Lung (tissue), 12 donors: ENCODE results near the gene NBAS. TPM values are rescaled to one million over a fixed set of nuclear protein-coding genes. Genes with fewer than 3 reads are reported as not detected.

Experiments used
- ATAC-seq: fragments of 200-7000 bp; cut with Tn5 transposase; one replicate; pipeline ENCODE4 v1.9.1; 2020; ENCODE audit warnings: moderate number of reproducible peaks; ENCODE audit not compliant: insufficient read depth, low FRiP score
- DNase-seq, 3 donors: peaks; one replicate each; pipeline ENCODE4 v3.0.0-alpha.2; 2013 to 2017
- H3K27ac ChIP-seq, 2 donors: one replicate each; pipeline ENCODE4 v1.5.1; 2013; ENCODE audit warnings: mild to moderate bottlenecking in 2 of 2, moderate library complexity in 2 of 2, control low read depth in 1 of 2, inconsistent platforms in 1 of 2, low read depth in 1 of 2, low read length in 1 of 2
- H3K27me3 ChIP-seq, 3 donors: one replicate each; pipeline ENCODE4 v1.5.1; 2013; ENCODE audit warnings: low read length in 2 of 3; ENCODE audit not compliant: control insufficient read depth in 3 of 3, insufficient read depth in 3 of 3
- H3K36me3 ChIP-seq, 4 donors: one replicate each; pipeline ENCODE4 v1.5.1; 2013; ENCODE audit warnings: low read length in 4 of 4, mild to moderate bottlenecking in 1 of 4, moderate library complexity in 1 of 4; ENCODE audit not compliant: control insufficient read depth in 4 of 4, insufficient read depth in 4 of 4
- H3K4me1 ChIP-seq, 5 donors: one replicate each; pipeline ENCODE4 v1.5.1; 2013; ENCODE audit warnings: low read length in 5 of 5, mild to moderate bottlenecking in 2 of 5, moderate library complexity in 1 of 5; ENCODE audit not compliant: control insufficient read depth in 5 of 5, insufficient read depth in 5 of 5
- H3K4me3 ChIP-seq: one replicate; pipeline ENCODE4 v1.5.1; 2013; ENCODE audit warnings: mild to moderate bottlenecking, control low read depth, moderate library complexity
- H3K9ac ChIP-seq, 2 donors: one replicate each; pipeline ENCODE4 v1.5.1; 2013; ENCODE audit warnings: low read length in 2 of 2, control low read depth in 1 of 2; ENCODE audit not compliant: insufficient read depth in 1 of 2
- H3K9me3 ChIP-seq, 4 donors: one replicate each; pipeline ENCODE4 v1.5.1; 2013; ENCODE audit warnings: low read length in 3 of 4, mild to moderate bottlenecking in 1 of 4, moderate library complexity in 1 of 4; ENCODE audit not compliant: control insufficient read depth in 4 of 4, insufficient read depth in 3 of 4
- WGBS, 2 donors: extraction: QIAGEN DNeasy Blood & Tissue Kit; methylation state at CpG; one replicate each; pipeline ENCODE4 v1.1.7; 2013; 5-methylcytosine and 5-hydroxymethylcytosine counted together
- polyA plus RNA-seq, 2 donors: library from polyadenylated mRNA; stranded (reverse); fragments of 200-250 nt; gene quantifications; one replicate each; pipeline ENCODE4 v1.2.1, GENCODE V29; 2013
- total RNA-seq, 2 donors: library from RNA; depleted of rRNA in 1 of 2; stranded (reverse); fragments of >200 nt in 1 of 2; gene quantifications; one replicate each; pipeline ENCODE4 v1.2.1, GENCODE V29; 2014 to 2021
- TF ChIP-seq, protein P1 (sequence below): IDR thresholded peaks from 2 replicates; pipeline ENCODE4 v1.5.1; 2012; ENCODE audit warnings: mild to moderate bottlenecking; ENCODE audit errors: control extremely low read depth, extremely low read depth
- donor health status: control.
- donor health status: control.
- donor health status: Bipolar disorder and iron deficiency.
- donor health status: healthy.
- donor health status: DM: yes; HTN: yes; CAD: no.

The NBAS gene
- total and polyA plus RNA-seq, 4 donors, result 15.6 to 61.3 (median 35.4) TPM

DNA sequence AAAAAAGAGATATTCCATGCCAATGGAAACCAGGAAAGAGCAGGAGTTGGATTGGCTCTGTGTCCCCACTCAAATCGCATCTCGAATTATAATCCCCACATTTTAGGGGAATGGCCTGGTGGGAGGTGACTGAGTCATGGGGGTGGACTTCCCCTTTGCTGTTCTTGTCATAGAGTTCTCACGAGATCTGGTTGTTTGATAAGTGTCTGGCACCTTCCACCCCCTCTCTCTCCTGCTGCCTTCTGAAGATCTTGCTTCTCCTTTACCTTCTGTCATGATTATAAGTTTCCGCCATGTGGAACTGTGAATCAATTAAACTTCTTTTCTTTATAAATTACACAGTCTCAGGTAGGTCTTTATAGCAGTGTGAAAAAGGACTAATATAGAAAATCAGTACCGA is 355.6 kb downstream of the NBAS start:
- 91 to 92% methylated on average over 5 of the region's 5 CpGs for WGBS, 2 donors
- H3K27ac ChIP-seq, result no peak overlapping the region
- ATAC-seq, result no peak
- TF ChIP-seq, protein P1, sequence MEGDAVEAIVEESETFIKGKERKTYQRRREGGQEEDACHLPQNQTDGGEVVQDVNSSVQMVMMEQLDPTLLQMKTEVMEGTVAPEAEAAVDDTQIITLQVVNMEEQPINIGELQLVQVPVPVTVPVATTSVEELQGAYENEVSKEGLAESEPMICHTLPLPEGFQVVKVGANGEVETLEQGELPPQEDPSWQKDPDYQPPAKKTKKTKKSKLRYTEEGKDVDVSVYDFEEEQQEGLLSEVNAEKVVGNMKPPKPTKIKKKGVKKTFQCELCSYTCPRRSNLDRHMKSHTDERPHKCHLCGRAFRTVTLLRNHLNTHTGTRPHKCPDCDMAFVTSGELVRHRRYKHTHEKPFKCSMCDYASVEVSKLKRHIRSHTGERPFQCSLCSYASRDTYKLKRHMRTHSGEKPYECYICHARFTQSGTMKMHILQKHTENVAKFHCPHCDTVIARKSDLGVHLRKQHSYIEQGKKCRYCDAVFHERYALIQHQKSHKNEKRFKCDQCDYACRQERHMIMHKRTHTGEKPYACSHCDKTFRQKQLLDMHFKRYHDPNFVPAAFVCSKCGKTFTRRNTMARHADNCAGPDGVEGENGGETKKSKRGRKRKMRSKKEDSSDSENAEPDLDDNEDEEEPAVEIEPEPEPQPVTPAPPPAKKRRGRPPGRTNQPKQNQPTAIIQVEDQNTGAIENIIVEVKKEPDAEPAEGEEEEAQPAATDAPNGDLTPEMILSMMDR, result no peak
- H3K9me3 ChIP-seq, result no peaks in the 10 kb centered on the region
- H3K27me3 ChIP-seq, result no peaks in the 10 kb centered on the region
- H3K9ac ChIP-seq, result no peak overlapping the region
- H3K4me3 ChIP-seq, result no peak overlapping the region
- H3K36me3 ChIP-seq, result peaks cover 0 to 4% (median 1%) of the 10 kb centered on the region in 4 donors
- no peak for DNase-seq
- H3K4me1 ChIP-seq, result no peaks in the 10 kb centered on the region

DNA sequence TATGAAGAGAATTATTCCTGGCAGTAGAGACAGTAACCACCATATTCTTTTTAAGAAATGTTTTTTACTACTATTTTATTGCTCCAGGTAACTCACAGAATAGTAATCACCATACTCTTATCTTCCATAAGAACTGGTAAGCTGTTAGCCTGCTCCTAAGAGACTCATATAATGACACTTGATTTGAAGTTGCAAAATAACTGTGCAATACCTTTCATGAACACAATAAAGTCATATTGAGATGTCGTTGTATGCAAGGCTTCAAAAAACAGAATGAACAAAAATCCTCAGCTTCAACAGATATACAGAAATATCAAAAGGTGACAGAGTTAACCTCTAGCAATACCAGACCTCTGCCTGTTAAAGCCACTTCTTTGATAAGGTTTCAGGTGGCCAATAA is 360.1 kb downstream of the NBAS start:
- ATAC-seq (no peak), DNase-seq (no peak)
- WGBS, 2 donors, result 79 to 83% methylated on average over 1 of the region's 1 CpG
- Histone ChIP-seq H3K27ac (no peak overlapping the region), H3K36me3 (peaks cover 0 to 3% (median 0%) of the 10 kb centered on the region in 4 donors), H3K27me3 (no peaks in the 10 kb centered on the region), H3K4me3 (no peak overlapping the region), H3K4me1 (no peaks in the 10 kb centered on the region), H3K9me3 (no peaks in the 10 kb centered on the region), H3K9ac (no peak overlapping the region)
- TF ChIP-seq, protein P1, result no peak

DNA sequence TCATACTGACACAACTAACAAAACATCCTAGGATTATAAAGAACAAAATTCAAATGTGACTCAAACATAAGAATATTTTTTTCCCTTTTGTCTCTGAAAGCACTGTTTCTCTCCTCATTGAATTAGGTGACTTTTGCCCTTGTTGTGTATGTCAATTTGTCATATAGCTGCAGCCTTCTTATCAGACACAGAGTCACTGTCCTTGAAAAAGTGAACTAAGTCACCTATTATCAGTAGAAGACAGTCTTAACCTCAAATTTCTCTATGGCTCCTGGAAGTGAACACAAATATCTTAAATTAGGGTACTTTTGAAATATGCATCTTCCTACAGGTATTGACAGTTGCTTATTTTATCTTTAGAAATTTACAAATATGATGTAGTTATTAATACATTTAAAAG is 360.6 kb downstream of the NBAS start:
- Histone ChIP-seq H3K4me1 (peaks cover 0 to 2% (median 0%) of the 10 kb centered on the region in 5 donors), H3K9ac (no peak overlapping the region), H3K4me3 (no peak overlapping the region), H3K9me3 (no peaks in the 10 kb centered on the region), H3K27me3 (no peaks in the 10 kb centered on the region), H3K27ac (no peak overlapping the region), H3K36me3 (peaks cover 0 to 3% (median 0%) of the 10 kb centered on the region in 4 donors)
- TF ChIP-seq, protein P1, result no peak
- DNase-seq (no peak), ATAC-seq (no peak)

DNA sequence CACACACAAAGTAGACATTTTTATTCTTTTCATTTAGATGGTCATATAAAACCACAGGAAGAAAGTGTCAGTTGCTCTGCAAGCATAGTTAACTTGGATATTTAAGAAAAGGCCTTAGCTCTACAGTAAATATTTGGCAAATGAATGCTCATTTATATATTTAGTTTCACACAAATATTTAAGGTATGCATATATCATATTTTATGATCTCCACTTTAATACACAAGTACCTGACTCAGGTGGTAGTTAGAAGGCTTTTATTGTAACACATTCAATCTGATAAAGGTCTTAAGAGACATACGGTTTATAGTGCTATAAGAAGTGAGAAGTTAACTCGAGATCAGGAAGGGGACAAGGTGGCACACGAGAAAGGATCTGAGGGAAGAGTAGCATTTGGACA is 363.1 kb downstream of the NBAS start:
- TF ChIP-seq, protein P1, result no peak
- no peak overlapping the region for H3K27ac ChIP-seq
- ATAC-seq (no peak), DNase-seq (no peak)
- H3K4me1 ChIP-seq, result peaks cover 0 to 4% (median 0%) of the 10 kb centered on the region in 5 donors
- H3K36me3 ChIP-seq, result peaks cover 0 to 3% (median 0%) of the 10 kb centered on the region in 4 donors
- H3K9me3 ChIP-seq, result no peaks in the 10 kb centered on the region
- WGBS, 2 donors, result 77 to 89% methylated on average over 3 of the region's 3 CpGs
- H3K27me3 ChIP-seq, result no peaks in the 10 kb centered on the region
- no peak overlapping the region for H3K9ac ChIP-seq
- H3K4me3 ChIP-seq, result no peak overlapping the region
